ENCODE data around the gene EPHA3. TPM values are rescaled to one million over a fixed set of nuclear protein-coding genes. Genes with fewer than 3 reads are reported as not detected.

EPHA3 gene
- total RNA-seq, 2 donors from 2014 or later = 3.5 to 10.2 TPM

DNA sequence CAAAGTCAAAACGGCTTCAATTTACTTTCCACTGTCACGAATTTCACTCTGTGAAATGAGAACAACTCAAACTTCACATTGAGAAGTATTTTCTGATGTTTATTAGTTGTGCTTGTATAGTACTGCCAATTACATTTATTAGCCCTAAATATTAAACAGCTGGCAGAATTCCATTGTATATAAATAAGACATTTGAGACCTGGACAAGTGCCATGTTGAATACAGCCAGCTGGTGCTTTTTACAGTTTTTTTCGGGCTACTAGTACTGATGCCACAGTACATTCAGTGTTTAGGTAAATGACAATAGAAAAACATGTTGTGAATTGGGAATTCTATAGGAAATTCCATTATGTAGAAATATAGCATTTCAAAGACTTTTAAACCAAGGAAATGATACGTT is 79.0 kb downstream of the EPHA3 start:
- TF ChIP-seq, protein P1, sequence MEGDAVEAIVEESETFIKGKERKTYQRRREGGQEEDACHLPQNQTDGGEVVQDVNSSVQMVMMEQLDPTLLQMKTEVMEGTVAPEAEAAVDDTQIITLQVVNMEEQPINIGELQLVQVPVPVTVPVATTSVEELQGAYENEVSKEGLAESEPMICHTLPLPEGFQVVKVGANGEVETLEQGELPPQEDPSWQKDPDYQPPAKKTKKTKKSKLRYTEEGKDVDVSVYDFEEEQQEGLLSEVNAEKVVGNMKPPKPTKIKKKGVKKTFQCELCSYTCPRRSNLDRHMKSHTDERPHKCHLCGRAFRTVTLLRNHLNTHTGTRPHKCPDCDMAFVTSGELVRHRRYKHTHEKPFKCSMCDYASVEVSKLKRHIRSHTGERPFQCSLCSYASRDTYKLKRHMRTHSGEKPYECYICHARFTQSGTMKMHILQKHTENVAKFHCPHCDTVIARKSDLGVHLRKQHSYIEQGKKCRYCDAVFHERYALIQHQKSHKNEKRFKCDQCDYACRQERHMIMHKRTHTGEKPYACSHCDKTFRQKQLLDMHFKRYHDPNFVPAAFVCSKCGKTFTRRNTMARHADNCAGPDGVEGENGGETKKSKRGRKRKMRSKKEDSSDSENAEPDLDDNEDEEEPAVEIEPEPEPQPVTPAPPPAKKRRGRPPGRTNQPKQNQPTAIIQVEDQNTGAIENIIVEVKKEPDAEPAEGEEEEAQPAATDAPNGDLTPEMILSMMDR (IDR thresholded peaks at IDR 0.05) = no peak
- Histone ChIP-seq H3K27ac (no peak overlapping the region), H3K36me3 (no peaks in the 10 kb centered on the region), H3K4me3 (no peak overlapping the region), H3K9me3 (no peaks in the 10 kb centered on the region), H3K4me1 (ENCODE audit: control insufficient read depth in 1 of 2, low read depth in 2 of 2) (no peaks in the 10 kb centered on the region), H3K27me3 (replicated peaks; ENCODE audit: insufficient read depth) (no peaks in the 10 kb centered on the region)
- no peak for DNase-seq (ENCODE audit: low spot score)
- no peak for ATAC-seq (ENCODE audit: insufficient number of reproducible peaks, low FRiP score, low read depth)

GRCh38 chr3:89198591-89198990 is 91.2 kb downstream of the EPHA3 start:
- DNase-seq (ENCODE audit: low spot score) = no peak
- no peaks in the 10 kb centered on the region for H3K9me3 ChIP-seq
- TF ChIP-seq, protein P1 (IDR thresholded peaks at IDR 0.05) = no peak
- no peak overlapping the region for H3K27ac ChIP-seq
- no peak overlapping the region for H3K4me3 ChIP-seq
- no peaks in the 10 kb centered on the region for H3K4me1 ChIP-seq (ENCODE audit: control insufficient read depth in 1 of 2, low read depth in 2 of 2)
- no peaks in the 10 kb centered on the region for H3K27me3 ChIP-seq (replicated peaks; ENCODE audit: insufficient read depth)
- no peak for ATAC-seq (ENCODE audit: insufficient number of reproducible peaks, low FRiP score, low read depth)
- H3K36me3 ChIP-seq = no peaks in the 10 kb centered on the region

DNA sequence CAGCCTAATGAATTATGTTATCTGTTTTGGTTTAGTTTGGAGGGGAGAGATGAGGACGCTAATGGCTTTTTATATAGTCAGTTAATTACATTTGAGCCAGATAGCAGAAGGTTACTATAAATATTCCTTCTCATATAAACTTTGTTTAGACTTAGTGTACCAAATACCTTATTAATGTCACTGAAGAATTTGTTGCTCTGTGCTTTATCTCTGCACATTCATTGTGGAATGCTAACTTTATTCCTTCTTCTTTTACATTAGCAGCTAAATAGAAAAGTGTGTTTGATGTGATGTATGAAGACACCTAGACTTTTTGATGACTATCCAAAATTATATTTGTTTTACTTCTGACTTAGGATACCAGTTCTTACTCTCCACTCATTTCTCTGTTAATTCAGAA is 105.2 kb downstream of the EPHA3 start:
- Histone ChIP-seq H3K36me3 (no peaks in the 10 kb centered on the region), H3K4me3 (no peak overlapping the region), H3K9me3 (no peaks in the 10 kb centered on the region), H3K27me3 (replicated peaks; ENCODE audit: insufficient read depth) (no peaks in the 10 kb centered on the region), H3K4me1 (ENCODE audit: control insufficient read depth in 1 of 2, low read depth in 2 of 2) (no peaks in the 10 kb centered on the region), H3K27ac (no peak overlapping the region)
- TF ChIP-seq, protein P1 (IDR thresholded peaks at IDR 0.05) = no peak
- ATAC-seq (ENCODE audit: insufficient number of reproducible peaks, low FRiP score, low read depth) = no peak
- DNase-seq (ENCODE audit: low spot score) = no peak

- H3K4me3 ChIP-seq = no peak overlapping the region
- H3K9me3 ChIP-seq = no peaks in the 10 kb centered on the region
- no peak overlapping the region for H3K27ac ChIP-seq
- DNase-seq (ENCODE audit: low spot score) (no peak), ATAC-seq (ENCODE audit: insufficient number of reproducible peaks, low FRiP score, low read depth) (no peak)
- H3K36me3 ChIP-seq = no peaks in the 10 kb centered on the region
- H3K4me1 ChIP-seq (ENCODE audit: control insufficient read depth in 1 of 2, low read depth in 2 of 2) = no peaks in the 10 kb centered on the region
- H3K27me3 ChIP-seq (replicated peaks; ENCODE audit: insufficient read depth) = no peaks in the 10 kb centered on the region
- TF ChIP-seq, protein P1 (IDR thresholded peaks at IDR 0.05) = no peak
These were observed 108.8 kb downstream of the EPHA3 start for GRCh38 chr3:89216016-89216739.

DNA sequence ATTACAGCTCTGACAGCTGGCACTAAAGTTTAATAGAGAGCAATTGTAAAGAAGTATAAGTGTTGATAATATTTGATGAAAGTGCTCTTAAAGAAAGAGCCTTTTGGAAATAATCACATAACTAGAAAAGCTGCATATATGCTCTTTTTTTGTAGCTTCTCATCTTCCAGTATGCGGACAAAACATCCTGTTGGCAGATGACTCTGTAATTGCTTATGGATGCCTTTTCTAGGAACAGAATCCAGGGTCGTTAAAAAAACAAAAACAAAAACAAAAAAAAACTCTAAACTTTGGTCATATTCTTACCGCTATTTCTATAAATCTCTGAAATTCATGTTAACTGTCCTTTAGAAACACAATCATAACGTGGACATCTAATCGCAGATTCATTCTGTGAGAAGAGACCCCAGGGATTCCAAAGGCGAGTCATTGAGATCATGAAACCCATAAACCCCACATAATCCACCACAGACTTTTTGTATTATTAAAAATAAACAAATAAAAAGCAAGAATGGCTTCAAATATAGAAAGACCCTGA is 109.8 kb downstream of the EPHA3 start:
- Histone ChIP-seq H3K36me3 (no peaks in the 10 kb centered on the region), H3K9me3 (no peaks in the 10 kb centered on the region), H3K4me1 (ENCODE audit: control insufficient read depth in 1 of 2, low read depth in 2 of 2) (no peaks in the 10 kb centered on the region), H3K27ac (no peak overlapping the region), H3K4me3 (no peak overlapping the region), H3K27me3 (replicated peaks; ENCODE audit: insufficient read depth) (no peaks in the 10 kb centered on the region)
- ATAC-seq (ENCODE audit: insufficient number of reproducible peaks, low FRiP score, low read depth) = no peak
- DNase-seq (ENCODE audit: low spot score) = no peak
- TF ChIP-seq, protein P1 (IDR thresholded peaks at IDR 0.05) = no peak

Measured in thoracic aorta (tissue), 2 donors.